Neural cell (in vitro differentiated cells): ENCODE results near the gene FCN3. TPM values are rescaled to one million over a fixed set of nuclear protein-coding genes. Genes with fewer than 3 reads are reported as not detected.
A peak's percentile ranks its signal among the peaks of the same experiment; 100 is the strongest.

Source experiments
- H2AFZ ChIP-seq: fragments of 200-600, 300-800 bp; sonication (generic), shearing (Covaris generic); 2 replicates; pipeline ENCODE4 v1.6.0; 2014; ENCODE audit warnings: low read depth, mild to moderate bottlenecking, antibody characterized with exemption, low read length, moderate library complexity
- H3F3A ChIP-seq: fragments of 200-600 bp; shearing (Covaris generic); 2 replicates; pipeline ENCODE4 v1.6.1; 2016; ENCODE audit warnings: mild to moderate bottlenecking, moderate library complexity, mixed read lengths, antibody characterized with exemption, low read length; ENCODE audit not compliant: insufficient read depth, poor library complexity, severe bottlenecking
- H3K27ac ChIP-seq: fragments of 200-600, 300-800 bp; sonication (generic), shearing (Covaris generic); 2 replicates; pipeline ENCODE4 v1.5.1; 2014; ENCODE audit warnings: mild to moderate bottlenecking, low read length, moderate library complexity
- H3K27me3 ChIP-seq: fragments of 300-800, 200-600 bp; sonication (generic), shearing (Covaris generic); 2 replicates; pipeline ENCODE4 v1.6.0; 2014; ENCODE audit warnings: mild to moderate bottlenecking, low read depth, low read length, moderate library complexity; ENCODE audit not compliant: insufficient read depth
- H3K36me3 ChIP-seq: fragments of 300-800, 200-600 bp; sonication (generic), shearing (Covaris generic); 2 replicates; pipeline ENCODE4 v1.5.1; 2014; ENCODE audit warnings: mild to moderate bottlenecking, antibody characterized with exemption, low read length, moderate library complexity; ENCODE audit not compliant: insufficient read depth
- H3K4me2 ChIP-seq: fragments of 300-800, 200-600 bp; sonication (generic), shearing (Covaris generic); 2 replicates; pipeline ENCODE4 v1.6.0; 2014; ENCODE audit warnings: mild to moderate bottlenecking, low read length
- H3K4me3 ChIP-seq: fragments of 300-800, 200-600 bp; sonication (generic), shearing (Covaris generic); 2 replicates; pipeline ENCODE4 v1.5.1; 2014; ENCODE audit warnings: mild to moderate bottlenecking, low read length, moderate library complexity
- H3K79me2 ChIP-seq: fragments of 200-600 bp; shearing (Covaris generic); replicated peaks from 2 replicates; pipeline ENCODE4 v1.6.0; 2014; ENCODE audit warnings: mild to moderate bottlenecking, low read length, moderate library complexity; ENCODE audit not compliant: insufficient read depth
- H3K9ac ChIP-seq: fragments of 300-800, 200-600 bp; sonication (generic), shearing (Covaris generic); 2 replicates; pipeline ENCODE4 v1.6.1; 2016; ENCODE audit warnings: mild to moderate bottlenecking, low read length, mixed read lengths
- H3K9me2 ChIP-seq: fragments of 200-600 bp; shearing (Covaris generic); 2 replicates; pipeline ENCODE4 v1.6.1; 2016; ENCODE audit warnings: mild to moderate bottlenecking, low read length, mixed read lengths; ENCODE audit not compliant: insufficient read depth
- H3K9me3 ChIP-seq: fragments of 200-600, 300-800 bp; sonication (generic), shearing (Covaris generic); 2 replicates; pipeline ENCODE4 v1.6.1; 2016; ENCODE audit warnings: mild to moderate bottlenecking, mixed run types, low read length, moderate library complexity, mixed read lengths
- H4K20me1 ChIP-seq: fragments of 200-600 bp; shearing (Covaris generic); 2 replicates; pipeline ENCODE4 v1.6.1; 2016; ENCODE audit warnings: mild to moderate bottlenecking, mixed run types; ENCODE audit not compliant: insufficient read depth
- CTCF ChIP-seq: fragments of 450-650 bp; IDR thresholded peaks from 2 replicates; pipeline ENCODE4 v1.5.1; 2014; ENCODE audit warnings: antibody characterized with exemption, mild to moderate bottlenecking, moderate library complexity; ENCODE audit not compliant: poor library complexity, severe bottlenecking
- EP300 ChIP-seq: fragments of 450-650 bp; conservative IDR thresholded peaks from 2 replicates; pipeline ENCODE4 v1.6.1; 2014; ENCODE audit warnings: antibody characterized with exemption, mild to moderate bottlenecking, moderate library complexity; ENCODE audit not compliant: poor library complexity, severe bottlenecking
- EZH2 ChIP-seq: fragments of 200-600, 300-800 bp; shearing (Covaris generic), sonication (generic); IDR thresholded peaks from 2 replicates; pipeline ENCODE4 v1.6.1; 2014; ENCODE audit warnings: antibody characterized with exemption, low read length, borderline replicate concordance, mild to moderate bottlenecking; ENCODE audit not compliant: insufficient read depth, poor library complexity, severe bottlenecking
- MXI1 ChIP-seq: fragments of 450-650 bp; conservative IDR thresholded peaks from 2 replicates; pipeline ENCODE4 v1.6.1; 2014; ENCODE audit warnings: antibody characterized with exemption, mild to moderate bottlenecking; ENCODE audit not compliant: poor library complexity, severe bottlenecking
- POLR2AphosphoS5 ChIP-seq: IDR thresholded peaks from 2 replicates; pipeline ENCODE4 v1.6.1; 2012
- RAD21 ChIP-seq: fragments of 450-650 bp; conservative IDR thresholded peaks from 2 replicates; pipeline ENCODE4 v1.6.1; 2014; ENCODE audit warnings: antibody characterized with exemption, mild to moderate bottlenecking, moderate library complexity
- SMC3 ChIP-seq: fragments of 450-650 bp; conservative IDR thresholded peaks from 2 replicates; pipeline ENCODE4 v1.6.1; 2014; ENCODE audit warnings: antibody characterized with exemption, mild to moderate bottlenecking, moderate library complexity; ENCODE audit not compliant: poor library complexity
- TAF1 ChIP-seq: IDR thresholded peaks from 2 replicates; pipeline ENCODE4 v1.6.1; 2012; ENCODE audit warnings: low read depth
- polyA minus RNA-seq: library from RNA; depleted of rRNA, polyadenylated mRNA; stranded (reverse); fragments of >200 nt; gene quantifications from 2 replicates; pipeline ENCODE4 v1.2.3, GENCODE V29; 2014
- polyA plus RNA-seq: library from polyadenylated mRNA; depleted of rRNA; stranded (reverse); fragments of >200 nt; gene quantifications from 2 replicates; pipeline ENCODE4 v1.2.3, GENCODE V29; 2014
- TF ChIP-seq, protein P1 (sequence below): IDR thresholded peaks from 2 replicates; pipeline ENCODE4 v1.6.1; 2012; ENCODE audit warnings: borderline replicate concordance

FCN3 gene
- polyA plus RNA-seq: not detected in 2 replicates
- polyA minus RNA-seq: not detected in 2 replicates

DNA sequence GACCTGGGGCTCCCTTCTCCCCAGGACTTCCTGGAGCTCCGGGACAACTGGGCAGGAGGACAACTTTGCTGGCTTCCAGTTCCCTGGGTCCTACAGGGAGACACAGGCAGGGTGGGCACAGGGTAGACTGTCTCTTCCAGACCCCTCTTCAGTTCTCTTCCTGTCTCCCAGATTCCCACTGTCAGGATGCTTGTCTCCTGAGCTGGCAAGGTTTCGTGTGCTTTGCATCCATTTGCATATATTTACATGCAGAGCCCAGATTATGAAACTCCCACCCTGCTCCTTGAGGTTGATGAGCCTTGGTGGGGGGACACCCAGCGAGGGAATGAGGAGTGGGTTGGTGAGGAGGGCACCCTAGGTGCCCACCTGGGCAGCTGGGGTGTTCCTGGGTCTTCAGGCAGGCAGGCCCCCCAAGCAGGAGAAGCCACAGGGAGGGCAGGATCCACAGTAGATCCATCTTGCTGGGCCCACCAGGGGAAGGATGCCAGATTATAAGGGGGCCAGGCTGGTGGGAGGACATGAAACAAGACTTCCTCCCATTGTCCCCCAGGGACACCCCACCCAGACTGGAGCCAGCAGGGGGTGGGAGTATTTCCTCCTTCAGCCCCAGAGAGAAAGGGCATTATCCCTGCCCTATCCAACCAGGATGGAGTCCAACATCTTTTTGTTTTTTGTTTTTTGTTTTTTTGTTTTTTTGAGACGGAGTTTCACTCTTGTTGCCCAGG lies at the start of gene FCN3:
Gene FCN3 (minus strand): TSS at position 463 of the 725 bp plus-strand sequence. CDS start 6 bp downstream, at position 457.
- H3K9me2 ChIP-seq: no peaks in the 10 kb centered on the region
- no peaks in the 10 kb centered on the region for H4K20me1 ChIP-seq
- H3K9ac ChIP-seq: peak within 1 kb of the TSS; percentile 31
- H3F3A ChIP-seq: no peaks in the 10 kb centered on the region
- H3K9me3 ChIP-seq: no peaks in the 10 kb centered on the region
- H3K36me3 ChIP-seq: no peaks in the 10 kb centered on the region
- peak within 1 kb of the TSS; percentile 33 for H3K4me3 ChIP-seq
- H3K79me2 ChIP-seq: no peaks in the 10 kb centered on the region
- H3K27me3 ChIP-seq: no peaks in the 10 kb centered on the region
- no peak within 1 kb of the TSS for H2AFZ ChIP-seq
- no peak for TF ChIP-seq MXI1
- TF ChIP-seq, protein P1, sequence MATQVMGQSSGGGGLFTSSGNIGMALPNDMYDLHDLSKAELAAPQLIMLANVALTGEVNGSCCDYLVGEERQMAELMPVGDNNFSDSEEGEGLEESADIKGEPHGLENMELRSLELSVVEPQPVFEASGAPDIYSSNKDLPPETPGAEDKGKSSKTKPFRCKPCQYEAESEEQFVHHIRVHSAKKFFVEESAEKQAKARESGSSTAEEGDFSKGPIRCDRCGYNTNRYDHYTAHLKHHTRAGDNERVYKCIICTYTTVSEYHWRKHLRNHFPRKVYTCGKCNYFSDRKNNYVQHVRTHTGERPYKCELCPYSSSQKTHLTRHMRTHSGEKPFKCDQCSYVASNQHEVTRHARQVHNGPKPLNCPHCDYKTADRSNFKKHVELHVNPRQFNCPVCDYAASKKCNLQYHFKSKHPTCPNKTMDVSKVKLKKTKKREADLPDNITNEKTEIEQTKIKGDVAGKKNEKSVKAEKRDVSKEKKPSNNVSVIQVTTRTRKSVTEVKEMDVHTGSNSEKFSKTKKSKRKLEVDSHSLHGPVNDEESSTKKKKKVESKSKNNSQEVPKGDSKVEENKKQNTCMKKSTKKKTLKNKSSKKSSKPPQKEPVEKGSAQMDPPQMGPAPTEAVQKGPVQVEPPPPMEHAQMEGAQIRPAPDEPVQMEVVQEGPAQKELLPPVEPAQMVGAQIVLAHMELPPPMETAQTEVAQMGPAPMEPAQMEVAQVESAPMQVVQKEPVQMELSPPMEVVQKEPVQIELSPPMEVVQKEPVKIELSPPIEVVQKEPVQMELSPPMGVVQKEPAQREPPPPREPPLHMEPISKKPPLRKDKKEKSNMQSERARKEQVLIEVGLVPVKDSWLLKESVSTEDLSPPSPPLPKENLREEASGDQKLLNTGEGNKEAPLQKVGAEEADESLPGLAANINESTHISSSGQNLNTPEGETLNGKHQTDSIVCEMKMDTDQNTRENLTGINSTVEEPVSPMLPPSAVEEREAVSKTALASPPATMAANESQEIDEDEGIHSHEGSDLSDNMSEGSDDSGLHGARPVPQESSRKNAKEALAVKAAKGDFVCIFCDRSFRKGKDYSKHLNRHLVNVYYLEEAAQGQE: peak; percentile 88
- H3K27ac ChIP-seq: no peak within 1 kb of the TSS
- H3K4me2 ChIP-seq: no peak within 1 kb of the TSS

DNA sequence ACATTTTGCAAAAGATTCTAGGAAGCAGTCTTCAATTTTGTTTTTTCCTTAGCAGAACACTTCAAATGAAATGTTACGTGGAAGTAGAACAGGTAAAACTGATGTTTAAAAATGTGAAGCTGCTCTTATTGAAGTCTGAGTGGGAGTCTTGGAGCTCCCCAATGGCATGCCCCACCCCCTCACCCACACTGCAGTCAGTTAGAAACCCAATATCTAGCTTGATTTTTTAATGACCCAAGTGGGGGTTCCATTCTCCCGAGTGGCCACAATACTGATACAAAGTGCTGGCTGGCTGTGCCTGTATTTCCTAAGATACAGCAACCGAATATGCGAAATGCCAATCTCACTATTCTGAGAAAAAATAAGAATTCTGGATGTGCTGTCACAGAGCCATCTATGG lies 49.1 kb upstream of the FCN3 start:
- H3K9me2 ChIP-seq: no peaks in the 10 kb centered on the region
- TF ChIP-seq CTCF (no peak), EP300 (no peak), RAD21 (no peak), MXI1 (no peak), TAF1 (no peak), EZH2 (no peak), SMC3 (no peak), POLR2AphosphoS5 (no peak)
- TF ChIP-seq, protein P1: no peak
- no peak overlapping the region for H2AFZ ChIP-seq
- H3K9ac ChIP-seq: no peak overlapping the region
- no peak overlapping the region for H3K4me2 ChIP-seq
- no peak overlapping the region for H3K4me3 ChIP-seq
- no peaks in the 10 kb centered on the region for H3K27me3 ChIP-seq
- H4K20me1 ChIP-seq: no peaks in the 10 kb centered on the region
- no peaks in the 10 kb centered on the region for H3K79me2 ChIP-seq
- no peak overlapping the region for H3K27ac ChIP-seq
- H3K9me3 ChIP-seq: no peaks in the 10 kb centered on the region
- H3F3A ChIP-seq: no peaks in the 10 kb centered on the region
- H3K36me3 ChIP-seq: no peaks in the 10 kb centered on the region
